CD14-positive monocyte (primary cell): Measurements from ENCODE around the gene ARSB. TPM values are rescaled to one million over a fixed set of nuclear protein-coding genes. Genes with fewer than 3 reads are reported as not detected.

Experiments
- DNase-seq, 3 donors: peaks; one replicate each; pipeline ENCODE4 v3.0.0-alpha.2; 2011 to 2022
- H2AFZ ChIP-seq: 2 replicates; pipeline ENCODE4 v1.6.0; 2012; ENCODE audit warnings: mild to moderate bottlenecking, low read depth, low read length, inconsistent platforms; ENCODE audit not compliant: insufficient read depth, poor library complexity, severe bottlenecking
- H3K27ac ChIP-seq, 2 donors: 1 replicate in 1 of 2; 2 replicates in 1 of 2; pipeline ENCODE4 v1.5.1; 2012 to 2013; ENCODE audit warnings: low read length in 2 of 2, control low read depth in 1 of 2, inconsistent platforms in 1 of 2, low read depth in 1 of 2, mild to moderate bottlenecking in 1 of 2
- H3K27me3 ChIP-seq, 2 donors: one replicate each; pipeline versions ENCODE4 v1.6.0 to v1.6.1; 2011 to 2013; ENCODE audit warnings: low read length in 2 of 2; ENCODE audit not compliant: control insufficient read depth in 2 of 2, insufficient read depth in 2 of 2
- H3K36me3 ChIP-seq, 2 donors: replicated peaks in 1 of 2; 1 replicate in 1 of 2; 2 replicates in 1 of 2; pipeline versions ENCODE4 v1.5.1 to v1.6.1; 2012 to 2013; ENCODE audit warnings: low read length in 2 of 2, control low read depth in 1 of 2, inconsistent platforms in 1 of 2, mild to moderate bottlenecking in 1 of 2; ENCODE audit not compliant: insufficient read depth in 2 of 2, control insufficient read depth in 1 of 2
- H3K4me1 ChIP-seq, 2 donors: 1 replicate in 1 of 2; 2 replicates in 1 of 2; pipeline versions ENCODE4 v1.5.1 to v1.6.1; 2012 to 2013; ENCODE audit warnings: low read length in 2 of 2, control low read depth in 1 of 2, inconsistent platforms in 1 of 2, mild to moderate bottlenecking in 1 of 2, moderate library complexity in 1 of 2; ENCODE audit not compliant: insufficient read depth in 2 of 2, control insufficient read depth in 1 of 2
- H3K4me2 ChIP-seq: replicated peaks from 2 replicates; pipeline ENCODE3; 2012; ENCODE audit warnings: low read length, moderate library complexity, mild to moderate bottlenecking; ENCODE audit not compliant: poor library complexity, severe bottlenecking; ENCODE audit errors: extremely low read depth
- H3K4me3 ChIP-seq, 3 experiments: fragments of 200-600 bp in 1 of 3; sonication (generic) in 1 of 3; replicated peaks in 1 of 3; 1 replicate in 2 of 3; 2 replicates in 1 of 3; pipeline ENCODE4 v1.5.1; 2011 to 2013; ENCODE audit warnings: low read length in 3 of 3, mild to moderate bottlenecking in 3 of 3, control low read depth in 2 of 3, low read depth in 2 of 3, inconsistent platforms in 1 of 3, moderate library complexity in 1 of 3
- H3K79me2 ChIP-seq: 2 replicates; pipeline ENCODE4 v1.6.0; 2012; ENCODE audit warnings: mild to moderate bottlenecking, control low read depth, inconsistent platforms, low read length, moderate library complexity; ENCODE audit not compliant: insufficient read depth
- H3K9ac ChIP-seq: 2 replicates; pipeline ENCODE4 v1.6.0; 2017; ENCODE audit warnings: low read length, mild to moderate bottlenecking; ENCODE audit not compliant: insufficient read depth, poor library complexity, severe bottlenecking
- H3K9me3 ChIP-seq, 2 donors: replicated peaks in 1 of 2; 1 replicate in 1 of 2; 2 replicates in 1 of 2; pipeline versions ENCODE4 v1.5.1 to v1.6.1; 2012 to 2013; ENCODE audit warnings: low read length in 2 of 2, control low read depth in 1 of 2; ENCODE audit not compliant: control insufficient read depth in 1 of 2, insufficient read depth in 1 of 2
- H4K20me1 ChIP-seq: 2 replicates; pipeline ENCODE4 v1.6.0; 2012; ENCODE audit warnings: mild to moderate bottlenecking, low read length, control low read depth, moderate library complexity; ENCODE audit not compliant: insufficient read depth
- H3K27ac Mint-ChIP-seq, 7 donors: one replicate each; pipeline ENCODE4 v1.8.0; 2020; ENCODE audit warnings: mild to moderate bottlenecking in 7 of 7, mixed read lengths in 7 of 7, moderate library complexity in 6 of 7, inconsistent platforms in 2 of 7
- H3K27me3 Mint-ChIP-seq, 3 donors: one replicate each; pipeline ENCODE4 v1.8.0; 2021 to 2022; ENCODE audit warnings: low read depth in 3 of 3, mild to moderate bottlenecking in 3 of 3, mixed read lengths in 3 of 3, moderate library complexity in 3 of 3, inconsistent platforms in 1 of 3
- H3K36me3 Mint-ChIP-seq, 2 donors: one replicate each; pipeline ENCODE4 v1.8.0; 2020; ENCODE audit warnings: mixed read lengths in 2 of 2, inconsistent platforms in 1 of 2, mild to moderate bottlenecking in 1 of 2
- H3K4me1 Mint-ChIP-seq: one replicate; pipeline ENCODE4 v1.8.0; 2020; ENCODE audit warnings: mild to moderate bottlenecking, mixed read lengths
- H3K4me3 Mint-ChIP-seq, 2 donors: one replicate each; pipeline ENCODE4 v1.8.0; 2020; ENCODE audit warnings: mild to moderate bottlenecking in 2 of 2, mixed read lengths in 2 of 2, moderate library complexity in 1 of 2
- H3K9me3 Mint-ChIP-seq, 7 donors: one replicate each; pipeline ENCODE4 v1.8.0; 2020 to 2022; ENCODE audit warnings: mixed read lengths in 7 of 7, mild to moderate bottlenecking in 6 of 7, moderate library complexity in 6 of 7, inconsistent platforms in 2 of 7
- CTCF ChIP-seq: fragments of 200-600 bp; IDR thresholded peaks from one replicate; pipeline ENCODE4 v1.8.0; 2022; ENCODE audit warnings: antibody characterized with exemption, mild to moderate bottlenecking
- WGBS: methylation state at CpG from one replicate; pipeline ENCODE4 v1.1.5; 2013; ENCODE audit warnings: missing lambda C conversion rate; ENCODE audit not compliant: insufficient coverage; 5-methylcytosine and 5-hydroxymethylcytosine counted together
- intact Hi-C, 2 donors: fragments of 100-400 bp; cut with micrococcal nuclease; formaldehyde crosslinking; loops; one replicate each; pipeline versions ENCODE4 v1.15.0 to v1.15.1; 2023
- polyA plus RNA-seq, 3 donors: library from polyadenylated mRNA; depleted of rRNA in 1 of 3; unstranded in 2 of 3; stranded (reverse) in 1 of 3; fragments of 300-500 nt in 2 of 3; fragments of >200 nt in 1 of 3; fragmentation: Illumina TruSeq in 2 of 3; gene quantifications; 1 replicate in 2 of 3; 2 replicates in 1 of 3; pipeline ENCODE4 v1.2.3, GENCODE V29; 2012 to 2021

The ARSB gene
- polyA plus RNA-seq, 3 donors = 18.0 to 28.7 (median 18.1) TPM

DNA sequence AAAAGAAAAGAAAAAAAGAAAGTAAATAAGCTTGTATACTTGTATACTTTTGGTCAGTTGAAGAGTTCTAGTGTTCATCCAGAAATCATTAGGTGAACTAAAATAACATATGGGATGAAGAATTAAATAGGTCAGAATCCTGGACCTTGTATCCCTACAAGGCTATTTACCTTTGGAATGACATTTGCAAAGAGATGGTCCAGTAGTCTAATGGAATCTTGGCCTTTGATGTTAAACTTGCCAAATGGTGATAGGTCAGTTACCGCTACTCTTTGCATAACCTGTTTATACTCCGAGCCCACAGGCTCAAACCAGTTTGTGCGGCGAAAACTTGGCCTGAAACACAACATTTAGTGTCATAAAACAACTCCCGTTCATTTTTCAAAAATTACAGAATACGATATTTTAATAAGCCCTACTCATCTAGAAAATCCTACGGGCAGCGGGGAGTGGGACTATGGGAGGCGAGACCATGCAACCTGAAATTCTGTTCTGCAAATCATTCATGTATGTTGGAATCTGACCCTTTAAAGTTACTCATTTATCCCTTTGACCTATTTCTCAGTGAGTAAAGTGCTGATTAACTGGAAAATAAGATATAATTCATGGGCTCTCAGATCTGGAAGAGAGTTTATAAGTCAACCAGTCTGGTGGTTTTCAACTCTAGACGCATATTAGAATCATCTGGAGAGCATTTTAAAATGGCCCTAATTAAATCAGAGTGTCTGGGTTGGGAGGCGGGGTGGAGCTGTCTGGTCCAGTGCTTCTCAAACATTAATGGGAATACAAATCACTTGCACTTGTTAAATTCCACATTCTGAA lies 45.8 kb upstream of the ARSB start:
- Mint-ChIP-seq H3K27ac (no peak overlapping the region), H3K4me3 (no peak overlapping the region), H3K36me3 (no peaks in the 10 kb centered on the region), H3K9me3 (peaks cover 0 to 3% (median 0%) of the 10 kb centered on the region in 7 donors), H3K4me1 (no peaks in the 10 kb centered on the region), H3K27me3 (peaks cover 1 to 6% (median 3%) of the 10 kb centered on the region in 3 donors)
- Histone ChIP-seq H3K4me3 (no peak overlapping the region), H3K9ac (no peak overlapping the region), H3K27me3 (no peaks in the 10 kb centered on the region), H3K36me3 (no peaks in the 10 kb centered on the region), H3K4me2 (no peak overlapping the region), H3K9me3 (no peaks in the 10 kb centered on the region), H3K27ac (no peak overlapping the region), H2AFZ (no peak overlapping the region), H3K4me1 (no peaks in the 10 kb centered on the region), H4K20me1 (no peaks in the 10 kb centered on the region), H3K79me2 (no peaks in the 10 kb centered on the region)
- DNase-seq = no peak
- TF ChIP-seq CTCF = no peak
- 96% methylated on average over 5 of the region's 11 CpGs for WGBS
- intact Hi-C loops = no loop called here

GRCh38 chr5:79025054-79025472 lies 40.0 kb upstream of the ARSB start:
- Mint-ChIP-seq H3K9me3 (peaks cover 0 to 2% (median 0%) of the 10 kb centered on the region in 7 donors), H3K36me3 (no peaks in the 10 kb centered on the region), H3K27ac (no peak overlapping the region), H3K4me1 (peaks cover 16% of the 10 kb centered on the region), H3K4me3 (peak overlapping the region; percentile 44 to 64), H3K27me3 (peaks cover 7 to 25% (median 8%) of the 10 kb centered on the region in 3 donors)
- Histone ChIP-seq H3K4me2 (peak overlapping the region; percentile 5), H3K4me1 (peaks cover 0 to 3% of the 10 kb centered on the region in 2 donors), H3K27ac (no peak overlapping the region), H3K9me3 (no peaks in the 10 kb centered on the region), H2AFZ (no peak overlapping the region), H3K79me2 (no peaks in the 10 kb centered on the region), H3K36me3 (no peaks in the 10 kb centered on the region), H3K4me3 (no peak overlapping the region), H4K20me1 (no peaks in the 10 kb centered on the region), H3K9ac (no peak overlapping the region), H3K27me3 (peaks cover 4 to 10% of the 10 kb centered on the region in 2 donors)
- 21% methylated on average over 12 of the region's 13 CpGs for WGBS
- peak; percentile 98 for TF ChIP-seq CTCF
- peak; percentile 25 to 49 (median 34) for DNase-seq
- intact Hi-C loops = loop anchor here (5.0 to 10.0 kb wide), 2 partner anchors 107 to 440 kb away; no protein-coding TSS in a partner anchor
